HL-60 (cell line): ENCODE results near the gene DPF3.

Source experiments
- DNase-seq, 2 experiments: peaks; one replicate each; pipeline ENCODE4 v3.0.0-alpha.2; 2010 to 2020; ENCODE audit warnings: low read depth in 1 of 2, low spot score in 1 of 2
- H3K27ac ChIP-seq: fragments of 250-450 bp; sonication (Bioruptor Pico); replicated peaks from 2 replicates; pipeline ENCODE4 v1.5.1; 2020; ENCODE audit warnings: mild to moderate bottlenecking, moderate library complexity
- H3K27me3 ChIP-seq: fragments of 250-450 bp; sonication (Bioruptor Pico); 2 replicates; pipeline ENCODE4 v1.5.1; 2021; ENCODE audit warnings: mild to moderate bottlenecking, moderate library complexity; ENCODE audit not compliant: insufficient read depth, poor library complexity, severe bottlenecking
- H3K4me3 ChIP-seq: replicated peaks from 2 replicates; pipeline ENCODE4 v1.5.1; 2011; ENCODE audit warnings: mild to moderate bottlenecking, control low read depth, low read length; ENCODE audit not compliant: insufficient read depth
- CTCF ChIP-seq: IDR thresholded peaks from one replicate; pipeline ENCODE4 v1.5.1; 2011; ENCODE audit warnings: low read length, control low read depth, inconsistent platforms; ENCODE audit not compliant: insufficient read depth
- GABPA ChIP-seq: IDR thresholded peaks from 2 replicates; pipeline ENCODE4 v1.6.1; 2012; ENCODE audit warnings: low read depth
- POLR2AphosphoS5 ChIP-seq: IDR thresholded peaks from 2 replicates; pipeline ENCODE4 v1.6.1; 2012; ENCODE audit warnings: low read depth
- REST ChIP-seq: IDR thresholded peaks from 2 replicates; pipeline ENCODE4 v1.6.1; 2012; ENCODE audit warnings: low read depth; ENCODE audit not compliant: insufficient replicate concordance
- SPI1 ChIP-seq: IDR thresholded peaks from 2 replicates; pipeline ENCODE4 v1.6.1; 2012; ENCODE audit warnings: low read depth, mild to moderate bottlenecking, borderline replicate concordance

Gene DPF3

GRCh38 chr14:72643317-72643801, 250.5 kb downstream of the DPF3 start:
- no peak overlapping the region for H3K4me3 ChIP-seq
- no peak for TF ChIP-seq POLR2AphosphoS5
- no peak for TF ChIP-seq GABPA
- no peak for TF ChIP-seq SPI1
- TF ChIP-seq CTCF, result no peak
- TF ChIP-seq REST, result no peak
- H3K27me3 ChIP-seq, result no peaks in the 10 kb centered on the region
- DNase-seq, result no peak
- no peak overlapping the region for H3K27ac ChIP-seq

GRCh38 chr14:72640911-72641485, 252.9 kb downstream of the DPF3 start:
- H3K27ac ChIP-seq, result no peak overlapping the region
- H3K4me3 ChIP-seq, result no peak overlapping the region
- no peak for TF ChIP-seq CTCF
- no peak for TF ChIP-seq SPI1
- TF ChIP-seq POLR2AphosphoS5, result no peak
- no peak for TF ChIP-seq REST
- no peak for TF ChIP-seq GABPA
- H3K27me3 ChIP-seq, result no peaks in the 10 kb centered on the region
- DNase-seq, result no peak

- Histone ChIP-seq H3K27ac (no peak overlapping the region), H3K4me3 (no peak overlapping the region), H3K27me3 (no peaks in the 10 kb centered on the region)
- no peak for DNase-seq
- TF ChIP-seq GABPA (no peak), SPI1 (no peak), CTCF (no peak)
Measured at GRCh38 chr14:72638021-72638420, 255.9 kb downstream of the DPF3 start.

GRCh38 chr14:72636871-72637270, 257.0 kb downstream of the DPF3 start:
- Histone ChIP-seq H3K27ac (no peak overlapping the region), H3K4me3 (no peak overlapping the region), H3K27me3 (no peaks in the 10 kb centered on the region)
- TF ChIP-seq POLR2AphosphoS5 (no peak), SPI1 (no peak), REST (no peak), CTCF (no peak), GABPA (no peak)
- DNase-seq, result no peak
